Left lobe of liver (tissue), 2 donors: ENCODE data around the gene RAB27A. TPM values are rescaled to one million over a fixed set of nuclear protein-coding genes. Genes with fewer than 3 reads are reported as not detected.
A peak's percentile ranks its signal among the peaks of the same experiment; 100 is the strongest.
"Not testable (repeated sequence)": the region's sequence is repeated elsewhere in the genome, so short reads cannot be mapped to it uniquely, and the experiment has no call there.

Source experiments
- ATAC-seq: fragments of 200-7000 bp; cut with Tn5 transposase; one replicate; pipeline ENCODE4 v1.9.1; 2020; ENCODE audit warnings: mild to moderate bottlenecking, moderate library complexity
- DNase-seq: peaks from one replicate; pipeline ENCODE4 v3.0.0-alpha.2; 2020; ENCODE audit warnings: low spot score
- total RNA-seq: library from RNA; stranded (reverse); gene quantifications from one replicate; pipeline ENCODE4 v1.2.1, GENCODE V29; 2021
- donor health status: DM: no; HTN: no; CAD: no; lungs with moderate emphysema.
- donor health status: DM: no; HTN: yes; CAD: no.

Gene RAB27A
- total RNA-seq, 1 donor from 2014 or later: 16.7 TPM

- ATAC-seq: no peak
- DNase-seq: no peak
Observed at GRCh38 chr15:55282284-55282833, 7.3 kb downstream of the RAB27A start.

GRCh38 chr15:55281517-55282228 is 7.9 kb downstream of the RAB27A start:
- ATAC-seq: no peak
- no peak for DNase-seq

GRCh38 chr15:55280589-55280988 is 9.0 kb downstream of the RAB27A start:
- not testable (repeated sequence) for ATAC-seq, DNase-seq

- ATAC-seq: no peak
- no peak for DNase-seq
Observed at GRCh38 chr15:55279746-55280351, 9.8 kb downstream of the RAB27A start.

GRCh38 chr15:55279100-55279745 is 10.4 kb downstream of the RAB27A start:
- DNase-seq: no peak
- ATAC-seq: no peak

GRCh38 chr15:55277715-55278114 is 11.9 kb downstream of the RAB27A start:
- ATAC-seq: no peak
- no peak for DNase-seq

- DNase-seq (no peak), ATAC-seq (no peak)
Observed at GRCh38 chr15:55277116-55277564, 12.5 kb downstream of the RAB27A start.

- no peak for ATAC-seq
Observed at GRCh38 chr15:55276324-55276723, 13.3 kb downstream of the RAB27A start.

GRCh38 chr15:55270291-55270690 is 19.3 kb downstream of the RAB27A start:
- no peak for DNase-seq
- ATAC-seq: no peak

More at GRCh38 chr15:55276324-55276723, 13.3 kb downstream of the RAB27A start:
- no peak for DNase-seq

- DNase-seq (no peak), ATAC-seq (no peak)
Observed at GRCh38 chr15:55268176-55268695, 21.4 kb downstream of the RAB27A start.

- ATAC-seq (peak; percentile 38), DNase-seq (no peak)
Observed at GRCh38 chr15:55267401-55268175, 22.0 kb downstream of the RAB27A start.

GRCh38 chr15:55266547-55266946 is 23.1 kb downstream of the RAB27A start:
- DNase-seq (no peak), ATAC-seq (no peak)

- ATAC-seq: peak; percentile 29
- DNase-seq: no peak
Observed at GRCh38 chr15:55260562-55261131, 29.0 kb downstream of the RAB27A start.

- DNase-seq: no peak
- no peak for ATAC-seq
Observed at GRCh38 chr15:55257938-55258337, 31.7 kb downstream of the RAB27A start.

- ATAC-seq: no peak
- no peak for DNase-seq
Observed at GRCh38 chr15:55257012-55257670, 32.5 kb downstream of the RAB27A start.

- DNase-seq: no peak
- no peak for ATAC-seq
Observed at GRCh38 chr15:55256281-55257011, 33.2 kb downstream of the RAB27A start.

- no peak for DNase-seq
- peak; percentile 53 for ATAC-seq
Observed at GRCh38 chr15:55255714-55256113, 33.9 kb downstream of the RAB27A start.

- DNase-seq: no peak
- ATAC-seq: peak; percentile 20
Observed at GRCh38 chr15:55254916-55255679, 34.5 kb downstream of the RAB27A start.
